GM19328 (cell line): Measurements from ENCODE around the gene STARD13.

Experiments used
- ATAC-seq: cut with Tn5 transposase; IDR thresholded peaks from one replicate; pipeline ENCODE4 v1.9.1; 2021; ENCODE audit warnings: mild to moderate bottlenecking, moderate library complexity; ENCODE audit not compliant: unreplicated experiment

STARD13 gene

GRCh38 chr13:33125821-33126570 lies 159.6 kb downstream of the STARD13 start:
- ATAC-seq = no peak

- ATAC-seq = no peak
These were observed 162.3 kb downstream of the STARD13 start for GRCh38 chr13:33123066-33123859.

DNA sequence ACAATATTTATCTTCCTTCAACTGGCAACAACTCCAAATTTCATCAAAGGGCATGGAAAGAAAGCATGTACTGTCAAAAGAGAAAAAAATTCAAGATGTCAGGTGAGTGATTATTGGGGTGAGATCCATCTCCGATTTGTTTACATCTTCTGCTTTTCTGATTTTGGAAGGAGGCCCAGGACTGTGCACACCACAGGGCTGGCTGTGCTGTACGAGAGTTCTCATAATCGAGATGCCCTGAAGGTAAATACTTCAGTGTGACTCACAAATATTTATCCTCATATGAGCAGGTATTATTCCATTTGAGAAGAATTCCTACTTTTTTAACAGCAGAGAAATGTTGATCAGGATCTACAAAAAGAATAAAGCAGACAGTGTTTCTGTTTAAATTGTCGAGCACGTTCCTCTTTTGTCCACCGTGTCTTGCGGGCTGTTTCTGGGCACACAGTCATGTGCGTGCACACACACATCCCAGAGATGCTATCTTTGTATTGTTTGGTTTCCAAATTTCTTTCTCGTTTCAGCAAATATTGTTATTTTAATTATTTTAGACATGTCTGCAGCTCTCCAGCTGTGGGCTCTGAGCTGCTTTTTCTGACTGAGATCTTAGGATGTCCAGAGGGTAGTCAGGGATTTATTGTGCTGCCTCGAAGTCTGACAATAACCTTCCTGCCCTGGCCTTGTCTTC lies 165.6 kb downstream of the STARD13 start:
- ATAC-seq = no peak

- no peak for ATAC-seq
These were observed 166.4 kb downstream of the STARD13 start for GRCh38 chr13:33119022-33119781.

DNA sequence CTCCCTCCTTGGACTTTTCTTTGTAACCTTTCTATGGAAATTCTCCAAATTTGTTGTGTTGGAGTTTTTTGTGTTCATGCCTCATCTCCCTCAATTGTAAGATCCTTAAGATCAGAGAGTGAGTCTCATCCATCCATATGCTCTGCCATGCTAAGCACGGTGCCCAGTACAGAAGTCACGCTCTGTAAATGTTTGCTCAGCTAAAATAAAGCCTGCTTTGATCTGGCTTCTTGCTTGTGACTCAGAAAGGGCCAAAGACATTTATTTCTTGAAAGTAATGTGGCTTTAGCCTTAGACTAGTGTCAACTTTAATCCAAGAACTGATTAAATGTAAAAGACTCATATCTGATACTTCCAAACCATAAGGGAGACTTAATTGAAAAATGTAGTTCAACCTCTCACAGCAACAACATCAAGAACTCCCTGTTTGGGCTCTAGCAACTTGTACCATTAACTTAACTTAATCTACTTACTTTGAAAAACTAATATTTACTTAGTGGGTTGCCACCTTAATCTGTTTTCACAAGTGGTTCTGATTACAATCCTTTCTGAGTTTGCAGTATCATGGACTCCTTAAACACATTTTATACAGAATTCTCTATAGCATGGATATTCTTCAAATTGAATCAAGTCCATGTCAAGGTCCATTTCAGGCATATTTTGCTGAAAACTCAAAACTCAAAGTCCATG lies 169.1 kb downstream of the STARD13 start:
- ATAC-seq = no peak

DNA sequence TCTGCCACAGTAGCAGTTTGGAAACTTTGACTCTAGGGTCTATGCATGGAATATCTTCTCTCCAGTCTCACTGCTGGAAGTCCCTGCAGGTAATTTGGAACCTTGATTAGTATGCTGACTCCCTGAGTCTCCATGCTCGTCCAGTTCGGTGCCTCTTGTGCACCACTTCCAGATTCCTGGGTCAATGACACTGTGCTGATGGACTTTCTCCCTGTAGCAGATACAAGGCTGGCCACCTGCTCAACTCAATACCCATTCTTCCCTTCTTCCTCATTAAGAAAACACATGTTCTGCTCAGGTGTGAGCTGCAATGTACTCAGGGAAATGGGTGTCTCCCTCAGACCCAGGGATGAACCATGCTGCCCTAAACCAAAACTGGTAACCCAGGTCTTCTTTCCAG lies 170.3 kb downstream of the STARD13 start:
- no peak for ATAC-seq

GRCh38 chr13:33114146-33114545 lies 171.4 kb downstream of the STARD13 start:
- no peak for ATAC-seq

- ATAC-seq = no peak
These were observed 172.8 kb downstream of the STARD13 start for GRCh38 chr13:33112766-33113165.

GRCh38 chr13:33111414-33112110 lies 174.0 kb downstream of the STARD13 start:
- no peak for ATAC-seq

DNA sequence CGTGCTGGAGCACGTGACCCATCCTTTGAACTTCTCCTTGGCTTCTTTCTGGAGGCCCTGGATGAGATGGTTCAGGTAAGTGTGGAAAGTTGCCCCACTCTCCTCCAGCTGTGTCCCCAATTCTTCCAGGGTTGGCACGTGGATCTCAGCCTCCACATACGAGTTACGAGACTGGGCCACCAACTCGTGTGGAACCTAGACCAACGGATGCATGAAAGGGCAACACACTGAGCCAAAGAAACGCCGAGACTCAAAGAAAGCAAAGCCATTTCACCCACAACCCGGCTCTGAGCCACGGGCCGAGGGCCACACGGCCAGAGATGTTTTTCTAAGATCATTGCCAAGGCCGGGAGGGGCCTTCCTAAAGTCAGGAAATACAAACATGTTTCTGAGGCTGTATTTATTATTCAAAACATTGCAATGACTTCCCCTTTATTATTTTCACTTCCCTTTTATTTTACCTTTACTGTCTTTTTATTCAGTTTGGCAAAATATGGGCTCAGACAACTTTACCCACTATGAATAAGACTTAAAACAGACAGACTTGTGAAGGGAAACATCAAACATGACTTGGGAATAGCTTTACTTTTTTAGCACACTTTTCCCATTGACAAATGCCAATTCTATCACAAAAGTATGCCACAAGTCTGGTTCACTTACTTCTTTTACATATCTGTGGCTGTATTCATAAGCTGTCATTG lies 174.7 kb downstream of the STARD13 start:
- no peak for ATAC-seq

- no peak for ATAC-seq
These were observed 175.2 kb downstream of the STARD13 start for GRCh38 chr13:33110386-33110712.

- ATAC-seq = no peak
These were observed 175.8 kb downstream of the STARD13 start for GRCh38 chr13:33109801-33110200.

DNA sequence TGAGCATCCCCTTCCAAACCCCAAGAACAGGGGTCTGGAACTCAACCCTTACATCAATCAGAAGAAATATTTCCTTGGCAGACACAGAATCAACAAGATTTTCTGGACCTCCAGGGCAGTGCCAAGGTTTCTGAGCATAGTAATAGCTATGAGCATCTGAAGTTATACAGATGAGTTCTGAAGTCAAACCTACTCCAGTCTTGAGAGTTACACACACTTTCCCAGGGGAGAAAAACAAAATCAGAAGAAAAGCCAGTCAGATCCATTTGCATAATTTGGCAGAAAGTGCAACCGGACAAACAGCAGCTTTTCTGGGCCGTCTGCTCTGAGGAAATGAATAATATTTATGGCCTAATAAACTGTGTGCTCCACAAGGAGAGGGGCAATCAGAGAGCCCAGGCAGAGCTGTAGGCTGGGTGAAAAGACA lies 176.3 kb downstream of the STARD13 start:
- ATAC-seq = no peak

DNA sequence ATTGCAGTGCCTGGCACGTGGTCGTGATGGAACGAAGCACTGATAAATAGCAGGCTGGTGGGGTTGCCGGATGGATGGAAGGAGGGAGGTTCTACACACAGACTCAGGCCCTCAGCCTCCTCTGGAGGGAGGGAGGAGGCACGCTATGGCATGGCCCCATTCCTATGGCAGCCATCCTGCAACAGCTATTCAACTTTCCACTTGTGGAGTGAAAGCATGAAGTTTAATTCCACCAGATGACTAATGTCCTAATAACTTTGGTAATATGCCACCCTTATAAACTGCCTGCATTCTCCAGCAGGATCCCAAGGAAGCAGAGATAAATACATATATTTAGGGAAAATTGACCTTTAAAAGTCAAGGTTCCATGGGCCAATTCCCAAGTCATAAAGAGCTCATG lies 176.9 kb downstream of the STARD13 start:
- ATAC-seq = no peak

GRCh38 chr13:33107361-33107760 lies 178.2 kb downstream of the STARD13 start:
- ATAC-seq = no peak

- no peak for ATAC-seq
These were observed 178.7 kb downstream of the STARD13 start for GRCh38 chr13:33106656-33107360.

DNA sequence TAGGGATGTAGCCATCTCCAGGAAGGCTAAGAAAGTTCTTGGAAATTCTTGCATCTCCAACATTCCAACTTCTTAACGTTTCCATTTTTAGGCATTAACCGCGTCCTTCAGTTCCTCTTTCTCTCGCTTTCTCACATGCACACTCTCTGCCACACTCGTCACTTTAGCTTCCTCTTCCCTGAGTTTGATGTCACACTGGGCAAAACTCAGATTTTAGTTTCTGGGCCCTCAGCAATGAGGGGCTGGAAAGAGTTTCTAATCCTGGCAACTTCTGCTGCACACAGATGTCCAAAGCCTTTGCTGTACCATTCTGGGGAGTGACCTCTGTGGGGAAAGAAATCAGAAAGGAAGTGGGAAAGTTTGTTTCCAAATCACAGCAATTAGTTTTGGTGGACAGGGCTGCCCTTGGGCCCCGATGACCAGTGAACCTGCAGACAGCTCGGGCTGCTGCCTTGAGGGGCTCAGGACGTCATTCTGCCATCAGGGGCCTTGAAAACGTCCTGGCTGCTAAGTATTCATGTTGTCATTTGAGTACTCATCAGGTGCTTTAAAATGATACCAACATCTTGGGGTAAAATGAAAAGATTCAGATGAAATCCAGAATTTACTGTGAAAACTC lies 180.1 kb downstream of the STARD13 start:
- ATAC-seq = no peak

DNA sequence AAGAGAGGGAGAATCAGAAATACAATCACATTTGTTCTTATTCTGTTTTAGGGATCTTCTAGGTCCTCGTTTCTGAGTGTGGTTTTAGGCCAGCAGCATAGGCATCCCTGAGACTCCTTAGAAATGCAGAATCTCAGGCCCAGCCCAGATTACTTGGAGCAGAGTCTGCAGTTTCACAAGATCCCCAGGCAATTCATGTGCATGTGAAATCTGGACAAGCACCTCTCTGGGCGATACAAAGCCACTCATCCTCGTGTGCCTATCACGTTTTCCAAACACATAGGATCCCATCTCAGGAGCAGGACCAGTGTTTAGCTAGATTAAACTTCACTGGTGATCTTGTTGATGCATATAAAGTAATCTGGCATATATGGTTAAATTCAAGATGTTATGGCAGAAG lies 182.1 kb downstream of the STARD13 start:
- no peak for ATAC-seq
